BLaER1 treated with 17β-estradiol and CSF1 and Interleukin-3, amounts not matched to agents 10 nM and 100 nM (cell line): ENCODE results near the gene RGS3.

Experiments used
- H3K27ac ChIP-seq, 11 experiments: shearing (Covaris generic); formaldehyde crosslinking; 2 replicates each; pipeline ENCODE4 v1.8.1; 2022
- H3K27me3 ChIP-seq, 11 experiments: shearing (Covaris generic); formaldehyde crosslinking; 2 replicates each; pipeline ENCODE4 v1.8.1; 2022
- H3K36me3 ChIP-seq, 11 experiments: shearing (Covaris generic); formaldehyde crosslinking; 2 replicates each; pipeline ENCODE4 v1.8.1; 2022
- H3K4me1 ChIP-seq, 10 experiments: shearing (Covaris generic); formaldehyde crosslinking; 2 replicates each; pipeline ENCODE4 v1.8.1; 2022
- H3K4me2 ChIP-seq, 11 experiments: shearing (Covaris generic); formaldehyde crosslinking; 2 replicates each; pipeline ENCODE4 v1.8.1; 2022
- H3K4me3 ChIP-seq, 10 experiments: shearing (Covaris generic); formaldehyde crosslinking; 2 replicates each; pipeline ENCODE4 v1.8.1; 2022
- H3K9ac ChIP-seq, 11 experiments: shearing (Covaris generic); formaldehyde crosslinking; 2 replicates each; pipeline ENCODE4 v1.8.1; 2022
- H3K9me3 ChIP-seq, 11 experiments: shearing (Covaris generic); formaldehyde crosslinking; replicated peaks in 1 of 11; 2 replicates each; pipeline ENCODE4 v1.8.1; 2022
- H4K20me1 ChIP-seq, 11 experiments: shearing (Covaris generic); formaldehyde crosslinking; 2 replicates each; pipeline ENCODE4 v1.8.1; 2022
- Cebpa-rat ChIP-seq, 11 experiments: shearing (Covaris generic); IDR thresholded peaks; 2 replicates each; pipeline ENCODE4 v1.8.1; 2022

Gene RGS3

GRCh38 chr9:113614843-113615648, 151.5 kb downstream of the RGS3 start:
- Histone ChIP-seq H3K4me3 (no peak overlapping the region), H3K27me3 (no peaks in the 10 kb centered on the region), H4K20me1 (no peaks in the 10 kb centered on the region), H3K9ac (peak overlapping the region in 2 of 11 experiments; percentile 1 to 29; a peak in 1 of 22 replicates), H3K9me3 (no peaks in the 10 kb centered on the region), H3K4me2 (peak overlapping the region; percentile 51 to 78 (median 63)), H3K36me3 (no peaks in the 10 kb centered on the region), H3K27ac (peak overlapping the region in 2 of 11 experiments; percentile 11 to 21; a peak in 4 of 22 replicates), H3K4me1 (peaks cover 46 to 72% (median 63%) of the 10 kb centered on the region in 10 experiments)
- no peak for TF ChIP-seq Cebpa-rat (IDR thresholded peaks at IDR 0.05)

GRCh38 chr9:113616116-113616515, 152.6 kb downstream of the RGS3 start:
- H3K4me3 ChIP-seq, result no peak overlapping the region
- peaks cover 54 to 83% (median 74%) of the 10 kb centered on the region in 10 experiments for H3K4me1 ChIP-seq
- no peaks in the 10 kb centered on the region for H3K27me3 ChIP-seq
- H3K27ac ChIP-seq, result peak overlapping the region in 2 of 11 experiments; percentile 11 to 46; a peak in 5 of 22 replicates
- H3K36me3 ChIP-seq, result no peaks in the 10 kb centered on the region
- no peak for TF ChIP-seq Cebpa-rat (IDR thresholded peaks at IDR 0.05)
- no peaks in the 10 kb centered on the region for H3K9me3 ChIP-seq
- no peaks in the 10 kb centered on the region for H4K20me1 ChIP-seq
- peak overlapping the region; percentile 48 to 78 (median 63) for H3K4me2 ChIP-seq
- peak overlapping the region in 2 of 11 experiments; percentile 23 to 31; a peak in 4 of 22 replicates for H3K9ac ChIP-seq

- no peaks in the 10 kb centered on the region for H3K36me3 ChIP-seq
- peak overlapping the region in 2 of 11 experiments; percentile 11 to 46; a peak in 3 of 22 replicates for H3K27ac ChIP-seq
- peaks cover 54 to 89% (median 76%) of the 10 kb centered on the region in 10 experiments for H3K4me1 ChIP-seq
- no peak overlapping the region for H3K4me3 ChIP-seq
- 0 out of 22 replicates have a peak, but pooled peaks cover 0 to 4% (median 0%) of the 10 kb centered on the region in 11 experiments for H3K9me3 ChIP-seq
- TF ChIP-seq Cebpa-rat (IDR thresholded peaks at IDR 0.05), result no peak
- no peaks in the 10 kb centered on the region for H4K20me1 ChIP-seq
- H3K27me3 ChIP-seq, result no peaks in the 10 kb centered on the region
- peak overlapping the region; percentile 48 to 78 (median 63); a peak in 21 of 22 replicates for H3K4me2 ChIP-seq
- H3K9ac ChIP-seq, result peak overlapping the region in 1 of 11 experiments; percentile 23; a peak in 3 of 22 replicates
Measured at GRCh38 chr9:113616621-113617496, 153.3 kb downstream of the RGS3 start.

GRCh38 chr9:113617550-113617949, 154.0 kb downstream of the RGS3 start:
- no peaks in the 10 kb centered on the region for H3K36me3 ChIP-seq
- H3K27ac ChIP-seq, result no peak overlapping the region
- 0 out of 22 replicates have a peak, but pooled peaks cover 0 to 6% (median 0%) of the 10 kb centered on the region in 11 experiments for H3K9me3 ChIP-seq
- no peaks in the 10 kb centered on the region for H3K27me3 ChIP-seq
- H3K9ac ChIP-seq, result no peak overlapping the region
- H3K4me2 ChIP-seq, result peak overlapping the region in 5 of 11 experiments; percentile 57 to 73 (median 63); a peak in 6 of 22 replicates
- no peak overlapping the region for H3K4me3 ChIP-seq
- no peak for TF ChIP-seq Cebpa-rat (IDR thresholded peaks at IDR 0.05)
- H4K20me1 ChIP-seq, result no peaks in the 10 kb centered on the region
- peaks cover 58 to 92% (median 79%) of the 10 kb centered on the region in 10 experiments for H3K4me1 ChIP-seq

- H3K36me3 ChIP-seq, result no peaks in the 10 kb centered on the region
- H3K27me3 ChIP-seq, result no peaks in the 10 kb centered on the region
- H3K4me1 ChIP-seq, result peaks cover 69 to 92% (median 84%) of the 10 kb centered on the region in 10 experiments
- 0 out of 22 replicates have a peak, but pooled peaks cover 0 to 6% (median 0%) of the 10 kb centered on the region in 11 experiments for H3K9me3 ChIP-seq
- no peak overlapping the region for H3K9ac ChIP-seq
- peak overlapping the region; percentile 47 to 79 (median 68) for H3K4me2 ChIP-seq
- no peaks in the 10 kb centered on the region for H4K20me1 ChIP-seq
- no peak overlapping the region for H3K4me3 ChIP-seq
- TF ChIP-seq Cebpa-rat (IDR thresholded peaks at IDR 0.05), result no peak
- 0 out of 22 replicates have a peak overlapping the region, but pooled peaks of 1 of the 11 experiments have one; percentile 5 for H3K27ac ChIP-seq
Measured at GRCh38 chr9:113618836-113619490, 155.4 kb downstream of the RGS3 start.

- Histone ChIP-seq H4K20me1 (no peaks in the 10 kb centered on the region), H3K27me3 (no peaks in the 10 kb centered on the region), H3K36me3 (no peaks in the 10 kb centered on the region), H3K27ac (no peak overlapping the region), H3K9me3 (0 out of 22 replicates have a peak, but pooled peaks cover 0 to 6% (median 0%) of the 10 kb centered on the region in 11 experiments), H3K4me3 (no peak overlapping the region), H3K4me2 (peak overlapping the region; percentile 47 to 79 (median 68)), H3K9ac (peak overlapping the region in 1 of 11 experiments; percentile 29; a peak in 3 of 22 replicates), H3K4me1 (peaks cover 66 to 93% (median 86%) of the 10 kb centered on the region in 10 experiments)
- TF ChIP-seq Cebpa-rat (IDR thresholded peaks at IDR 0.05), result no peak
Measured at GRCh38 chr9:113619491-113620376, 156.2 kb downstream of the RGS3 start.

GRCh38 chr9:113620377-113621161, 157.0 kb downstream of the RGS3 start:
- peaks cover 61 to 93% (median 86%) of the 10 kb centered on the region in 10 experiments for H3K4me1 ChIP-seq
- no peak overlapping the region for H3K4me3 ChIP-seq
- H3K36me3 ChIP-seq, result no peaks in the 10 kb centered on the region
- no peak overlapping the region for H3K27ac ChIP-seq
- H3K9me3 ChIP-seq, result 0 out of 22 replicates have a peak, but pooled peaks cover 0 to 6% (median 0%) of the 10 kb centered on the region in 11 experiments
- peak overlapping the region; percentile 47 to 79 (median 68); a peak in 21 of 22 replicates for H3K4me2 ChIP-seq
- no peak for TF ChIP-seq Cebpa-rat (IDR thresholded peaks at IDR 0.05)
- no peaks in the 10 kb centered on the region for H4K20me1 ChIP-seq
- H3K27me3 ChIP-seq, result no peaks in the 10 kb centered on the region
- H3K9ac ChIP-seq, result peak overlapping the region in 1 of 11 experiments; percentile 29; a peak in 2 of 22 replicates
